ENCODE results near the gene ZDHHC14. TPM values are rescaled to one million over a fixed set of nuclear protein-coding genes. Genes with fewer than 3 reads are reported as not detected.

ZDHHC14 gene
- total and polyA plus RNA-seq, 2 experiments from 2014 or later: 3.0 to 7.4 TPM

DNA sequence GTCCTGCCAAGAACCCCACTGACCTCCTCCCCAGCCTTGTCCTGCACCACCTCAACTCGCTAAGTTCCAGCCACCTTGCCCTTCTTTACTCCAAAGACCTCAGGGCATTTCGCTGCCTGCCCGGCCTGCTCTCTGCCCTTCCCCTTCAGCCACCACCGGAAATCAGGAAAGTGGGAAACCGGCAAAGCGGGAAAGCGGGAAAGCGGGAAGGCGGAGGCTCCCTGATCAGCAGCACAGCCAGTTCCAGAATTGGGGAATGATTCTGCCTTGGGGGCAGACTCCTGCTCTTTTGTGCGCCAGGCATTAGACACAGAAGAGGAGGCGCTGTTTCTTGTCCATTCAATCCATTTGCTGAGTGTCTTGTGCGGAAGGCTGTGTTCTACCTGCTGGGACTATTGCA is 111.3 kb downstream of the ZDHHC14 start:
- Mint-ChIP-seq H3K27ac (no peak overlapping the region), H3K4me1 (peaks cover 27% of the 10 kb centered on the region), H3K36me3 (ENCODE audit: low read depth) (0 out of 3 replicates have a peak, but pooled peaks cover 3% of the 10 kb centered on the region), H3K9me3 (0 out of 3 replicates have a peak, but pooled peaks cover 3% of the 10 kb centered on the region), H3K27me3 (ENCODE audit: insufficient read depth, low read depth, poor library complexity) (no peaks in the 10 kb centered on the region), H3K4me3 (no peak overlapping the region)
- H3K4me3 ChIP-seq: no peak overlapping the region
- DNase-seq (ENCODE audit: low spot score) (no peak), ATAC-seq (no peak)
- H3K9me2 ChIP-seq (ENCODE audit: insufficient read depth): peaks cover 5% of the 10 kb centered on the region; the same call in 1 of the 2 replicates
- 0 out of 2 replicates have a peak overlapping the region, but pooled peaks have one; percentile 32 for H2AFZ ChIP-seq
- no peaks in the 10 kb centered on the region for H3K79me2 ChIP-seq (replicated peaks; ENCODE audit: insufficient read depth)
- H3K4me2 ChIP-seq: no peak overlapping the region
- H3F3A ChIP-seq (replicated peaks; ENCODE audit: low read depth): no peaks in the 10 kb centered on the region
- H3K27ac ChIP-seq (ENCODE audit: low read depth): no peak overlapping the region
- peaks cover 2% of the 10 kb centered on the region for H3K4me1 ChIP-seq (ENCODE audit: insufficient read depth)
- H3K27me3 ChIP-seq (ENCODE audit: insufficient read depth): no peaks in the 10 kb centered on the region
- H3K36me3 ChIP-seq (ENCODE audit: insufficient read depth): no peaks in the 10 kb centered on the region
- no peaks in the 10 kb centered on the region for H4K20me1 ChIP-seq (replicated peaks; ENCODE audit: insufficient read depth)
- TF ChIP-seq, protein P1, sequence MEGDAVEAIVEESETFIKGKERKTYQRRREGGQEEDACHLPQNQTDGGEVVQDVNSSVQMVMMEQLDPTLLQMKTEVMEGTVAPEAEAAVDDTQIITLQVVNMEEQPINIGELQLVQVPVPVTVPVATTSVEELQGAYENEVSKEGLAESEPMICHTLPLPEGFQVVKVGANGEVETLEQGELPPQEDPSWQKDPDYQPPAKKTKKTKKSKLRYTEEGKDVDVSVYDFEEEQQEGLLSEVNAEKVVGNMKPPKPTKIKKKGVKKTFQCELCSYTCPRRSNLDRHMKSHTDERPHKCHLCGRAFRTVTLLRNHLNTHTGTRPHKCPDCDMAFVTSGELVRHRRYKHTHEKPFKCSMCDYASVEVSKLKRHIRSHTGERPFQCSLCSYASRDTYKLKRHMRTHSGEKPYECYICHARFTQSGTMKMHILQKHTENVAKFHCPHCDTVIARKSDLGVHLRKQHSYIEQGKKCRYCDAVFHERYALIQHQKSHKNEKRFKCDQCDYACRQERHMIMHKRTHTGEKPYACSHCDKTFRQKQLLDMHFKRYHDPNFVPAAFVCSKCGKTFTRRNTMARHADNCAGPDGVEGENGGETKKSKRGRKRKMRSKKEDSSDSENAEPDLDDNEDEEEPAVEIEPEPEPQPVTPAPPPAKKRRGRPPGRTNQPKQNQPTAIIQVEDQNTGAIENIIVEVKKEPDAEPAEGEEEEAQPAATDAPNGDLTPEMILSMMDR (conservative IDR thresholded peaks at IDR 0.05; ENCODE audit: low read depth in 2 of 2): no peak
- TF ChIP-seq POLR2AphosphoS5 (IDR thresholded peaks at IDR 0.05; ENCODE audit: low read depth): no peak
- TF ChIP-seq, protein P2, sequence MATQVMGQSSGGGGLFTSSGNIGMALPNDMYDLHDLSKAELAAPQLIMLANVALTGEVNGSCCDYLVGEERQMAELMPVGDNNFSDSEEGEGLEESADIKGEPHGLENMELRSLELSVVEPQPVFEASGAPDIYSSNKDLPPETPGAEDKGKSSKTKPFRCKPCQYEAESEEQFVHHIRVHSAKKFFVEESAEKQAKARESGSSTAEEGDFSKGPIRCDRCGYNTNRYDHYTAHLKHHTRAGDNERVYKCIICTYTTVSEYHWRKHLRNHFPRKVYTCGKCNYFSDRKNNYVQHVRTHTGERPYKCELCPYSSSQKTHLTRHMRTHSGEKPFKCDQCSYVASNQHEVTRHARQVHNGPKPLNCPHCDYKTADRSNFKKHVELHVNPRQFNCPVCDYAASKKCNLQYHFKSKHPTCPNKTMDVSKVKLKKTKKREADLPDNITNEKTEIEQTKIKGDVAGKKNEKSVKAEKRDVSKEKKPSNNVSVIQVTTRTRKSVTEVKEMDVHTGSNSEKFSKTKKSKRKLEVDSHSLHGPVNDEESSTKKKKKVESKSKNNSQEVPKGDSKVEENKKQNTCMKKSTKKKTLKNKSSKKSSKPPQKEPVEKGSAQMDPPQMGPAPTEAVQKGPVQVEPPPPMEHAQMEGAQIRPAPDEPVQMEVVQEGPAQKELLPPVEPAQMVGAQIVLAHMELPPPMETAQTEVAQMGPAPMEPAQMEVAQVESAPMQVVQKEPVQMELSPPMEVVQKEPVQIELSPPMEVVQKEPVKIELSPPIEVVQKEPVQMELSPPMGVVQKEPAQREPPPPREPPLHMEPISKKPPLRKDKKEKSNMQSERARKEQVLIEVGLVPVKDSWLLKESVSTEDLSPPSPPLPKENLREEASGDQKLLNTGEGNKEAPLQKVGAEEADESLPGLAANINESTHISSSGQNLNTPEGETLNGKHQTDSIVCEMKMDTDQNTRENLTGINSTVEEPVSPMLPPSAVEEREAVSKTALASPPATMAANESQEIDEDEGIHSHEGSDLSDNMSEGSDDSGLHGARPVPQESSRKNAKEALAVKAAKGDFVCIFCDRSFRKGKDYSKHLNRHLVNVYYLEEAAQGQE (IDR thresholded peaks at IDR 0.05; ENCODE audit: unreplicated experiment): no peak
- TF ChIP-seq, protein P3, sequence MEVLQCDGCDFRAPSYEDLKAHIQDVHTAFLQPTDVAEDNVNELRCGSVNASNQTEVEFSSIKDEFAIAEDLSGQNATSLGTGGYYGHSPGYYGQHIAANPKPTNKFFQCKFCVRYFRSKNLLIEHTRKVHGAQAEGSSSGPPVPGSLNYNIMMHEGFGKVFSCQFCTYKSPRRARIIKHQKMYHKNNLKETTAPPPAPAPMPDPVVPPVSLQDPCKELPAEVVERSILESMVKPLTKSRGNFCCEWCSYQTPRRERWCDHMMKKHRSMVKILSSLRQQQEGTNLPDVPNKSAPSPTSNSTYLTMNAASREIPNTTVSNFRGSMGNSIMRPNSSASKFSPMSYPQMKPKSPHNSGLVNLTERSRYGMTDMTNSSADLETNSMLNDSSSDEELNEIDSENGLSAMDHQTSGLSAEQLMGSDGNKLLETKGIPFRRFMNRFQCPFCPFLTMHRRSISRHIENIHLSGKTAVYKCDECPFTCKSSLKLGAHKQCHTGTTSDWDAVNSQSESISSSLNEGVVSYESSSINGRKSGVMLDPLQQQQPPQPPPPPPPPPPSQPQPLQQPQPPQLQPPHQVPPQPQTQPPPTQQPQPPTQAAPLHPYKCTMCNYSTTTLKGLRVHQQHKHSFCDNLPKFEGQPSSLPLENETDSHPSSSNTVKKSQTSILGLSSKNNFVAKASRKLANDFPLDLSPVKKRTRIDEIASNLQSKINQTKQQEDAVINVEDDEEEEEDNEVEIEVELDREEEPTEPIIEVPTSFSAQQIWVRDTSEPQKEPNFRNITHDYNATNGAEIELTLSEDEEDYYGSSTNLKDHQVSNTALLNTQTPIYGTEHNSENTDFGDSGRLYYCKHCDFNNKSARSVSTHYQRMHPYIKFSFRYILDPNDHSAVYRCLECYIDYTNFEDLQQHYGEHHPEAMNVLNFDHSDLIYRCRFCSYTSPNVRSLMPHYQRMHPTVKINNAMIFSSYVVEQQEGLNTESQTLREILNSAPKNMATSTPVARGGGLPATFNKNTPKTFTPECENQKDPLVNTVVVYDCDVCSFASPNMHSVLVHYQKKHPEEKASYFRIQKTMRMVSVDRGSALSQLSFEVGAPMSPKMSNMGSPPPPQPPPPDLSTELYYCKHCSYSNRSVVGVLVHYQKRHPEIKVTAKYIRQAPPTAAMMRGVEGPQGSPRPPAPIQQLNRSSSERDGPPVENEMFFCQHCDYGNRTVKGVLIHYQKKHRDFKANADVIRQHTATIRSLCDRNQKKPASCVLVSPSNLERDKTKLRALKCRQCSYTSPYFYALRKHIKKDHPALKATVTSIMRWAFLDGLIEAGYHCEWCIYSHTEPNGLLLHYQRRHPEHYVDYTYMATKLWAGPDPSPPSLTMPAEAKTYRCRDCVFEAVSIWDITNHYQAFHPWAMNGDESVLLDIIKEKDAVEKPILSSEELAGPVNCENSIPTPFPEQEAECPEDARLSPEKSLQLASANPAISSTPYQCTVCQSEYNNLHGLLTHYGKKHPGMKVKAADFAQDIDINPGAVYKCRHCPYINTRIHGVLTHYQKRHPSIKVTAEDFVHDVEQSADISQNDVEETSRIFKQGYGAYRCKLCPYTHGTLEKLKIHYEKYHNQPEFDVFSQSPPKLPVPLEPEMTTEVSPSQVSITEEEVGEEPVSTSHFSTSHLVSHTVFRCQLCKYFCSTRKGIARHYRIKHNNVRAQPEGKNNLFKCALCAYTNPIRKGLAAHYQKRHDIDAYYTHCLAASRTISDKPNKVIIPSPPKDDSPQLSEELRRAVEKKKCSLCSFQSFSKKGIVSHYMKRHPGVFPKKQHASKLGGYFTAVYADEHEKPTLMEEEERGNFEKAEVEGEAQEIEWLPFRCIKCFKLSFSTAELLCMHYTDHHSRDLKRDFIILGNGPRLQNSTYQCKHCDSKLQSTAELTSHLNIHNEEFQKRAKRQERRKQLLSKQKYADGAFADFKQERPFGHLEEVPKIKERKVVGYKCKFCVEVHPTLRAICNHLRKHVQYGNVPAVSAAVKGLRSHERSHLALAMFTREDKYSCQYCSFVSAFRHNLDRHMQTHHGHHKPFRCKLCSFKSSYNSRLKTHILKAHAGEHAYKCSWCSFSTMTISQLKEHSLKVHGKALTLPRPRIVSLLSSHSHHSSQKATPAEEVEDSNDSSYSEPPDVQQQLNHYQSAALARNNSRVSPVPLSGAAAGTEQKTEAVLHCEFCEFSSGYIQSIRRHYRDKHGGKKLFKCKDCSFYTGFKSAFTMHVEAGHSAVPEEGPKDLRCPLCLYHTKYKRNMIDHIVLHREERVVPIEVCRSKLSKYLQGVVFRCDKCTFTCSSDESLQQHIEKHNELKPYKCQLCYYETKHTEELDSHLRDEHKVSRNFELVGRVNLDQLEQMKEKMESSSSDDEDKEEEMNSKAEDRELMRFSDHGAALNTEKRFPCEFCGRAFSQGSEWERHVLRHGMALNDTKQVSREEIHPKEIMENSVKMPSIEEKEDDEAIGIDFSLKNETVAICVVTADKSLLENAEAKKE (CRISPR knock-in tag; IDR thresholded peaks at IDR 0.05): no peak
